ENCODE results near the gene MCAT. TPM values are rescaled to one million over a fixed set of nuclear protein-coding genes. Genes with fewer than 3 reads are reported as not detected.

MCAT gene
- total RNA-seq, 1 donor from 2014 or later = 15.1 TPM

DNA sequence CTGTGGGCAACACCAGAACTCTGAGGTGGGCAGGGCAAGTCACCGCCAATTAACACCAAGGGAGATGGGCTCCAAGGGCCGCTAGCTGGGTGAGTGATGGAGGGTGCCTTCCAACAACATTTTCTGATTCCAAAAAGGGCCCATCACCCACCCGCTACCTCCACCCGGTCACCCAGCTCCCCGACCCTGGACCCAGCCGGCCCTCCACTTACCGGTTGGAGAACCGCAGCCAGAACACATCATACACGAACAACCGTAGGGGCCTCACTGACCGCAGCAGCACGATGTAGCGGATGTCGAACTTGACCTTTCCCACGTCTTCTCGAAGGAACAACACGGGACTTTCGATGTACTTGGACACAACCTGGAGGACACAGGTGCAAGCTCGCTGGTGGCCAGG lies 29.0 kb upstream of the MCAT start:
- DNase-seq = no peak

DNA sequence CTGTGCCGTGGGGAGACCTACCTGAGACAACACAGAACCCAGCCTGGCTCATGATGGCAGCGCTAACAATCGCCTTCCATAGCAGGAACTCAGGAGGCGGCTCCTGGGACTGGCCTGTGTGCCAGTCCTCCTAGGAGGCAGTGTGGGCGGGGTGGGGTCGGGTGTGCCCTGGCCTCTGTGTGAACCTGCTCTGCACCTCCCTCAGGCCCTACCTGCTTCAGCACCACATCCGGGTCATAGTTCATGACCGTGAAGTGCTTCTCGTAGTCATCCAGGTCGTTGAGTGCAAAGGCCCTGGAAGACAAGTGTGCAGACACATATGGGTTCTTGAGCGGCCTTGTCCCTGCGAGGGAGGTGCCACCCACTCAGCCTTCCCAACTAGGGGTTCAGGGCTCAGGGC lies 28.4 kb upstream of the MCAT start:
- DNase-seq = no peak

DNA sequence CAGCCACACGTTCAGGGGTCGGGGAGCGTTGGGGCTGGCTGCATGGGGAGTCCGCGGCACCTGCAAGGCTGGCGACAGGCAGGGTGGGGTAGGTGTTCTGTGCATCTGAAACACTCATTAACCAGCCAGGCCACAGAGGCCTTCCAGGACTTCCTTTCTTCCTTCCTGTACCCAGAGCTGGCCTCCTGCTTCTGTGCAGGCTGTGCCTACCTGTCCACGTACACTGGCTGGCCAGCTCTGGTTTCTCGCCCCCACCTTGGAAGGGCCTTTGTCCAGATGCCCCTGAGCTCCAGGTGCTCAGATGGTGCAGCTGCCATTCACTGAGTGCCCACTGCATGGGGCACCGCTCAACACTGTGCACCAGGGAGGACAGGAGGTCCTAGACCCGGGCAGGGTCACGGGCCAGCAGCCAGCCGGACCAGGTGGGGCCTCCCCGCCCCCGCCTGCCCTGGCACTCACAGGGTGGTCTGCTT lies 27.9 kb upstream of the MCAT start:
- no peak for DNase-seq

DNA sequence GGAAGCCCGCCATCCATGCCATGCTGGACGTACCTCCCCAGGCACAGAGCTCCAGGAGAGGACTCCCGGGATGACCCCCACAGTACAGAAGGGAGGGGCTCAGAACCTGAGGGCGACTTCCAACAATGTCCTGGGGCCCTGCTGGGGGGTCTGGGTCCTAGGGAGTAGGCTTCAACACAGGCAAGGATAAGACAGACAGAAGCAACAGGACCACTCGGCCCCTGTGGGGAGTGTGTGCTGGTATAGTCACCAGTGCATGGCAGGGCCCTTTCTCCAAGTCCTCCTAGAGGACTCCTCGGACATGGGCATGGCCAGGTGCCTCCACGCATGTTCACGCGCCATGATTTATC lies 26.9 kb upstream of the MCAT start:
- DNase-seq = no peak

DNA sequence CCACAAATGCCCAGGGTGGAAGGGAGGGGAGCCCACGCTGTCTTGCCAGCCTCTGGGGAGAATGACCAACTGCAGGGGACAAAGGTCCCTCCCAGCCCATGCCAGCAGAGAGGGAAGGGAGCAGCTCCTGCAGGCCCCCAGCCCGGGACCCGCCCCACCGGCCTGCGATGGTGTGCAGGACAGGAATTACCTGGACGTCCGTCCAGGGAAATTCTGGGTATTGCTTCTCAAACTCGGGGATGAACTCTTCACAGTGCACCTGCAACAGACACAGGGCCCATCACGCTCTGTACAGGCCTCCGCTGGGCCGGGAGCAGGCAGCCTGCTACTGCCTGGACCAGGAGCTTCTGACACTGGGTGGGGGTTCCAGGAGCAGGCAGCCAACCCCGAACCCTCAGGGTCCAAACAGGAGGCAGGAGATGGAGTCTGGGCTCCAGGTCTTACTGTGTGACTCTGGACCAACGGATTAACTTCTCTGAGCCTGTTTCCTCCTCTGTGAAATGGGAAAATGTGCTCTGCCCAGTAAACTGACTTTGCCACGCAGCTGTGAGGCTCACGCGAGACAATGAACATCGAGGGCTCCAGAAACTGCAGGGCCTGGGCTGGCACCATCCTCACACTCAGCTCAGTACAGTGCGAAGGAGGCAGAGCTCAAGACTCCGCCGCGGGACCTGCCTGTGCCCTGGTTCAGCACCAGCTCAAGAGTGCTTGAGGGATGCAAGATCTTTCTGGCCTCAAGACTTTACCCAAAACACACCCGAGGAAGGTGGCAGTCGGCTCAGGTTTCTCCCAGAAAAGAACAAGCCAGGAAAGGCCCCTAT lies 26.3 kb upstream of the MCAT start:
- DNase-seq = no peak

DNA sequence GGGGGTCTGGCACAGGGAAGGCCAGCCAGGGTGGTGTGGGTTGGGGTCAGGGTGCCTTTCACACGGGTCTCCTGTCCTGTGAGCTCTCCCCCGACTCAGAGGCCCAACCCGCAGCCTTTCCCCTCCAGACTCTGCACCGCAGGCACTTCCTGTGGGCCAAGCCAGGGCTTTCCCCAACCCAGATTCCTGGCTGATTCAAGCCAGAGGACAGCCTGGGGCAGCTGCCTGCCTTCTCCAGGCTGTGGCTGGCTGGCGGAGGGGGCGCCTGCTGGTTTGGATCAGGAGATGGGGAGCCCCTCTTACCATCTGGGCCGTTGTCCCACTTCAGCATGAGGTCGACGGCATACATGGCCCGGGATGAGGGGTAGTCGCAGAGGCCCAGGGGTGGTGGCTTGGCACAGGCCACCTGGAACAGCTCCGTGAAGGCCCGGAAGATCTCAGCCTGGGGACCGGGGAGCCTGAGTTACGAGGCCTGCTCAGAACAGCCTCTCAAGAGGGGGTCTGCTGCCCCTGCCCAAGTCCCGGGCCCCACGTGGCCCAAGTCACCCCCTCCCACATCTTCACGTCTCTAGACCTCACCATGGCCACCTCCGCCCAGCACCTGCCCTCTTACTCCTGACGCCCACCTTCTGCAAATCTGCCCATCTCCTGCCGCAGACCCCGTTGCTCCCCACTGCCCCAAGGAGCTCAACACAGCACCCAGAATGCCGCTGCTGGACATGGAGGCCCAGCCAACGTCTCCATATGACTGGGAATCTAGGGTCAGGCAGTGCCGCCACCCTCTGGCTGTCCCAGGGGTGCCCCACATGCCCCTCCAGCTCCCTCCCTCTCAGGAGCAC lies 25.5 kb upstream of the MCAT start:
- DNase-seq = no peak

DNA sequence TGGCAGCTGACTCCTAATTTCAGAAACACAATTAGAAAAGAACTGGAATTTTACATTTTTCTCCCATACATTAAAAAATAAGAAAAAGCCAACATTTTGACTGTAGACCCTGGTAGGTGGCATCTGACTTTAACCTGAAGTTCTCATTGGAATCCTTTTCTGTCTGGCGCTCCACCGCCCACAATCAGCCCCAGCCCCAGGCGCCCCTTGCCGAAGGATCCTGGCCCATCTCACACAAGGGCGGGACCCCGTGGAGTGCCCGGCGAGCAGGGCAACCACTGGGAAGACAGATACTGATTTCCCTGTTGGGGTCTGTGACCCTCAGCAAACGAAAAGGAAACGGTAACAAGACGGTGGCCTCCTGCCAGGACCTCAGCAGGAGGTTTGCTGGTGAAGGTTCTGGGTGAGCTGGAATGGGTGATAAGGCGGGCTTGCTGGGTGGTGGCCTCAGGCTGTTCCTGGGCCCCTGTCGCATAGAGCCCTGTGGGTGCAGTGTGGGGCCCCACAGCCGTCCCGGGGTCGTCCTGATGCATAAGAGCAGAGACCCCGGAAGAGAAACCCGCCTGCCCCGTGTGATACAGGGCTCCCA lies 23.9 kb upstream of the MCAT start:
- no peak for DNase-seq

DNA sequence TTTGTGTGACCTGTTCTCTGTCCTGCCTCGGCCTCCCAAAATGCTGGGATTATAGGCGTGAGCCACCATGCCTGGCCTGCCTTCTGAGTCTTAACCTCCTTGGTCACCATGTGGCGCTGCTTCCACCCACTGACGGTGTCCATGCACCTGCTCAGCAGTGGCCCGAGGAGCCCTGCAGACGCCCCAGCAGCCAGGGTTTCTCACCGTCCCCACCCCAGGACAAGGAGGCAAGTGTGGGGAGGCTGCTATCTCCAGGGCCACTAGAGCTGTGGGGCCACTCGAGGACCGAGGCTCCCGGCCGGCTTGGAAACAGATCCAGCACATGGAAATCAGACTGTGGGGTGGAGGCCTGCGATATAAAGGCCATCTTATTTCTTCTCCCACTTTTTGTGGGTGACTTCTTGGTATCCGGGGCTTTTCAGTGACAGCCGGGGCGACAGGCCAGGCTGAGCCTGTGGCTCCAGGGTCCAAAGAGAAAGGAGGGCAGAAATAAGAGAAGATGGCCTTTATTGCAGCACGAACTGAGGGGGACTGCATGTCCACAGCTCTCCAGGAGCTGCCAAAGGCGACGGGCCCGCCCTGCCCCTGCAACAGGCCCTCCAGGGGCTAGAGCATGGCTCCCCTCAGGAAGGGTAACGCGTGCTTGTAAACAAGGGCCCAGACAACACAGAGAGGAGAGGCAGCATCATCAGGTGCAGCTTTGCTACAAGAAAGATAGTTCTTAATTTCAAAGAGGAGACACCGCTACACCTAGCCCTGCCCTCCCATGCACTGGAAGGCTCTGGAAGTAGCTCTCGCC lies 23.1 kb upstream of the MCAT start:
- no peak for DNase-seq

- DNase-seq = no peak
Observed at GRCh38 chr22:43164636-43165035, 21.4 kb upstream of the MCAT start.

DNA sequence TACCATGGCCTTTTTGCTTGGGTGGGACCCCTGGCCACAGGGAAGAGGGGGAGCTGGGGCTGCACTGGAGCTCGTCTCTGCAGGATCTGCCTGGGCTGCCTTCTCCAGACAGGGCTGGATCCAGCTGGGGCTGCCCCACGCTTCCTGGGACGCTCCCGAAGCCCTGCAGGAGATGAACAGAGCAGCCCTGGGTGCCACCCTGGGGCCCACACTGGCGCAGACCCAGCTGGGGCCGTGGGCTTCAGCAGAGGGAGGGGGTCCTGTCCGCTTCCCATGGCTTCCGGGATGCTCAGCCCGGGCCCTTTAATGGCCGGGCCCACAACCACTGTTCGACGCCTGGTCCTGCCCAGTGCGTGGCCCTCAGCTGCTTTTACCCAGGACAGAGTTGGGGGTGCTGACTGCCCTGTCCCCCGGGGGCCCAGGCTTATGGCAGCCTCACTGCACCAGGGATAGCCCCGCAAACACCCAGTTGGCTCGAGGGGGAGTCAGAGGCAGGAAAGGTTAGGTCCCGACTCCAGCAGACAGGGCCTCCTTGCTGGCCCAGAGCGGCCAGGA lies 20.1 kb upstream of the MCAT start:
- DNase-seq = no peak

GRCh38 chr22:43162412-43163150 lies 19.4 kb upstream of the MCAT start:
- DNase-seq = no peak

- DNase-seq = no peak
Observed at GRCh38 chr22:43160497-43161126, 17.4 kb upstream of the MCAT start.

DNA sequence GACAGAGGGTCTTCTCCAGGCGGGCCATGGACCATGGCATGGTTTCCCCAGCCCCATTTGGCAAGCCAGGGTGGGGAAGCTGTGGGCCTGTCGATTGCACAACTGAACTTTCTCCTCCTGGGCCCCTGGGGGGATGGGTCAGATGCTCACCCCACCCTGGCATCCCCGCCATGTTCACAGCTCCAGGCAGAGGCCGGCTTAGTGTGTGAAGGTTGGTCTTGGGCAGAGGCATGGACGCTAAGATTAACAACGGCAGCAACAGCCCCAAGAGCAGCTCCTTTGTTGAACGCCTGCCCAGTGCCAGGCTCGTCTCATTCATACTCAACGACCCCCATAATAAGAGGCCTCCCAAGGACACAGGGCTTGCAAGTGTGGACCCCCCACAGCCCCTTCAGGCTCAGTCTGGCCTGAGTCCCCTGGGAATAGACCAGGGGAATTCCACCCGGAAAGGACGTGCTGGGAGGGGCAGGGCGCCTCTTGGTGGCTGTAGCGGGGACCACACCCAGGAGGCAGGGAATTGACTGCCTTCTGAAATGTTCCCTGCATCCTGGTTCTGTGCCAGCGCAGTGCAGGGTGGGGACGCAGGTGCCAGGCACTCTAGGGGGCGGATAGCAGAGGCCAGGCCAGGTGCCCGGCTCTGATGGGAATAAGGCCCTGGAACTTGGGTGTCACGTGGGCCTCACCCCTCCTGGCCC lies 16.4 kb upstream of the MCAT start:
- DNase-seq = no peak

GRCh38 chr22:43158778-43159483 lies 15.7 kb upstream of the MCAT start:
- DNase-seq = no peak

GRCh38 chr22:43157874-43158546 lies 14.8 kb upstream of the MCAT start:
- DNase-seq = no peak

DNA sequence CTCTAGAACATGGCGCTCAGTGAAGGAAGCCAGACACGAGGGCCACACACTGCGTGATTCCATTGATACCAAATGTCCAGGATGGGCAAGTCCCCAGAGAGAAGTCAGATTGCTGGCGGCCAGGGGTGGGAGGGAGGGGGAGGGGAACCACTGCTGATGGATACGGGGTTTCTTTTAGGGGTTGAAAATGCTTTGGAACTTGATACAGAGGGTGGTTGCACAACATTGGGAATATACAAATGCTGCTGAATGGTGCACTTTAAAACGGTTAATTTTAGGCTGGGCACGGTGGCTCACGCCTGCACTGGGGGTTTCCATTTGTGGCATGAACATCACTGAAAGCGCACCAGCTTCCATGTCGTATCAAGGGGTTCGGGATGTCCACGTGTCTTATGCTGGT lies 13.2 kb upstream of the MCAT start:
- DNase-seq = no peak

DNA sequence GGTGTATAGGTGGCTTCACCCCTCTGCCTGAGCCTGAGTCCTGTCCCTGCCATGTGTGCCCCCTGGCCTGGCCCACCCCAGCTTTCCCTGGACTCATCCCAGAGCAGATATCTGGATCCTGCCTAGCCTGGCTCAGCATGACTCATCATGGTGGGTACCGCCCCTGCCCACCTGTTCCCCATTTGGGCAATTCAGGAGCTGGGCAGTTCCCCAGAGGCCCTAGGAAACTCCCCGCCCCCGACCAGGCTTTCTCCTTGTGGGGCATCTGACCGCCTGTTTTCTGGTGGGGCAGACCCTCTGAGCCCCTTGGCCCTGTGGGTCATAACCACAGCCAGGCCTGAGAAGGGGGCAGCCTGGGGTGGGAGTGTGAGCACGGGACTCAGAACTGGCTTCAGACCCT lies 12.6 kb upstream of the MCAT start:
- no peak for DNase-seq

- DNase-seq = no peak
Observed at GRCh38 chr22:43154887-43155536, 11.8 kb upstream of the MCAT start.

Measured in occipital lobe (tissue), 2 donors.